Measurements from ENCODE around the gene PIP4K2A.

GRCh38 chr10:22662733-22663330 is 51.5 kb downstream of the PIP4K2A start:
- TF ChIP-seq CTCF (IDR thresholded peaks at IDR 0.05) (no peak), POLR2A (IDR thresholded peaks at IDR 0.05) (no peak)
